NCI-H774 (cell line): ENCODE results near the gene WDFY4.

Experiments
- DNase-seq: peaks from one replicate; lab custom pipeline; 2025; lab: John Stamatoyannopoulos, UW

WDFY4 gene

DNA sequence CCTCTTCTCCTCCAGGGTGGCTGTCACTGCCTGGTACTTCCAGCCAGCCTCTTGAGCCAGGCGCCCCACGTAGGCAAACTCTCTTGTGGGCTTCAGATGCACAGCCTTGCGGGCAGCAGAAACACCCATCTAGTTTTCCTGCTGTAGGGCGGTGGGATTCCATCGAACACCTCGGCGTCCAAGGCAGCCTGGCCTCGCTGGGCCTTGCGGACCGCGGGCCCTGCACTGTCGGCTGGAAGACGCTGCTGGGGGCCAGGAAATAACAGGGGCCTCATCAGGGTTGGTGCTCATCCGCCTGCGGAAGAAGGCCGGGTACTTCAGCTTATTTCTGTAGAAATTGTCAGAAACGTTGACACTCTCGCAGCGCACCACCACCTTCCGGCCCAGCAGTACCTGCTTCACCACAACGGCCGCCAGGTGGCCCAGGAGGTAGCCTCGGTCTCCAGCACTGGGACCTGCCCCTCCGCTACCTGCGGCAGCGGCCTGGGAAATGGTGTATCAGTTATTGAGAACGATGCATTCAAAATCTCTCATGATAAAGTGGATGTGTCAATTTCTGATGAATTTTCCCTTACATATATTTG is 61.1 kb downstream of the WDFY4 start:
- DNase-seq, result no peak

DNA sequence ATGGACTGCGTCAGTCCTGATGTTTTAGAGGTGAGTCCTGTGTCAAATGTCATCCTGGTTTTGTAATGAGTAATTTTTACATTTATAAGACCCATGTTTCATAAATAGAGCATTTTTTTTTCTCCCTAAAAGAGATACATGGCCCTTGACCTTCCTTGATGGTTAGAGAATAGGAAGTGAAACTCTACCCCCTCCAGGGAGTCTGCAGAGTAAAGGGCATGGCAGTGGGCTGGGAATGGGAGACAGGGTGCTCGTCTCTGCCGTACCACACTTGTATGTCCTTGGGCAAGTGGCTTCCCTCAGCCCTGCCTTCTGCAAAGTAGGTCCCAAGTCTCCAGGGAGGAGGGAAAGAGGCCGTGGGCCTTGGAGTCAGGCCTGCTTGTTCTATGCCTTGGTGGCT is 63.9 kb downstream of the WDFY4 start:
- DNase-seq, result no peak

DNA sequence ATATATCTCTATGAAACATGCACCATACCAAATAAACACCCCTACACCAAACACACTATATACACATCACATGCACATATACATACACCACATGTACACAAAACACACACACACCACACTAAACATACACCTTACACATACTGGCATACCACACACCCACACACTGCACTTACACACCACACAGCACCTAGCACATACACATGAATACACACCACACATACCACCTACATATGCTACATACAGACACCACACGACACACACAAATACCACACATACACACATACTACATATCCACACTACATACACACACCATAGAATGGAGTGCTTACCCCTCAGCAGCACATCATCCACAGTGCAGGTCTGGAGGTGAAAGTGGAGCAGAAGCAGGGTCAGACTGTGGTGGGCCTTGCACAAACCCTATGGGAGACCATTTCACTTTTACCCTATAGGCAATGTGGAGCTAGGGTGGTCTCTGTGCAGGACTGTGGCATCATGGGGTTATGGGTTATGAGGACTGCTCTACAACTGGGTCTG is 64.6 kb downstream of the WDFY4 start:
- DNase-seq, result no peak

DNA sequence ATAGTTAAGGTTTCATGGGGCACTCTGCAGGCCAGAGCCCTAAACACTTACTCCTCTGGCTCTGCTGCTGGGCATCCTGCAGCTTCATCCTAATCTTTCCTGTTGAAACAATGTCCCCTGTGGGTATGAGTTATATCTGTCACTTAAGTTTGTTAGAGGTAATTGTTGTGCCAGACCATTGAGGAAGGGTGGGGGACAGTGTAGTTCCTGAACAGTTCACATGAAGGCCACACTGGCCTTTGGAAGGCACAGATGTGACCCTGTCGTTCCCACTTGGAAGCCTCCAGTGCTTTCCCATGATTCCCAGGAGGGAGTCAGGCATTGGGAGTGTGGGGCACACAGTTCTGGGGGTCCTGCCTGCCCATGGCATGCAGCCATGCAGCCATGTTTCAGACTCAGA is 65.3 kb downstream of the WDFY4 start:
- DNase-seq, result no peak

DNA sequence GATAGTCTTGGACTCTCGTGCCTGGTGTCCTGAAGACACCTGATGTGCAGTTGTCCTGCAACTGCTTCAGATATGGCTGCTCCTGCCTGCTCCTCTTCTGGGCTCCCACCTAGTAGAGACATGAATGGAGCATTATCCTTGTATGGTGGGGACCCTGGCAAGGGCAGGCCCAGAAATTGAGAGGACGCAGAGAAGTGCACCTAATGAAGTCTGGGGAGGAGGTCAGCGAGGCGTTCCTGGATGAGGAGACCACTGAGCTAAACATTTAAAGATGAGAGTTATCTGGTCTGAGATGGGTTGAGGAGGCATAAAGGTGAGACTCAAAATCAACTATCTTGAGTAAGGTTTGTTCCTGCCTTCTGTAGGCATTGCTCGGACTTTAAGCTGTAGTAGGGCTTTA is 66.3 kb downstream of the WDFY4 start:
- DNase-seq, result no peak

DNA sequence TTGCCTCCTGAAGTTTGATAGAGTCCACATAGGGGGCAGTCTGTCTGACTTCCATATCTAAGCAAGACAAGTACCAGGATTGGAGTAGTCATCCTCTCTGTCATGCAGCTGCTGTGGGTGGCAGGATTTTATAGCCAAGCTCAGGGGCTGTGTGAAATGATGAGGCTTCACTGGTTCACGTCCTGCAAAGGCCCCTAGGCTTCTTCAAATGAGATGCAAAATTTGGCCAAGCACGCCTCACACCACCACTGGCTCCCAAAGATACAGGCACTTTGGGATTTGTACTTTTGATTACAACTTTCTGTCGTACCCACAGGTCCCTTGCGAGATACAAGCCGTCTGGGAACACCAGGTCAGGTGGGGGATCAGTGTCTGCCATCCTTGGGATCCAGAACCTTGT is 67.1 kb downstream of the WDFY4 start:
- no peak for DNase-seq

DNA sequence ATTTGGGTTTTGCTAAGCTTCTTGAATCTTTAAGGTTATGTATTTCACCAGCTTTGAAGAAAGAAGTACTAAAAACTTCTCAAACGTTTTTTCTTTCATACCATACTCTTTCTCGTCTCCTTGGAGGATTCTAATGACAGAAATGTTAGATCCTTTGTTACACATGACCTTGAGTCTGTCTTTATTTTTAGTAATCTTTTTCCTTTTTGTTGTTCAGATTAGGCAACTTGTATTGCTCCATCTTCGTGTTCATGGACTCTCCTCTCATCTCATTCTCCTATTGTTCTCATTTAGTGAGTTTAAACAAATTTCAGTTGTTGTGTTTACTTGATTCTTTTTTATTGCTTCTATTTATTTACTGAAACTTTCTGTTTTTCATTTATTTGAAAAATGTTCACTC is 73.7 kb downstream of the WDFY4 start:
- DNase-seq, result no peak

DNA sequence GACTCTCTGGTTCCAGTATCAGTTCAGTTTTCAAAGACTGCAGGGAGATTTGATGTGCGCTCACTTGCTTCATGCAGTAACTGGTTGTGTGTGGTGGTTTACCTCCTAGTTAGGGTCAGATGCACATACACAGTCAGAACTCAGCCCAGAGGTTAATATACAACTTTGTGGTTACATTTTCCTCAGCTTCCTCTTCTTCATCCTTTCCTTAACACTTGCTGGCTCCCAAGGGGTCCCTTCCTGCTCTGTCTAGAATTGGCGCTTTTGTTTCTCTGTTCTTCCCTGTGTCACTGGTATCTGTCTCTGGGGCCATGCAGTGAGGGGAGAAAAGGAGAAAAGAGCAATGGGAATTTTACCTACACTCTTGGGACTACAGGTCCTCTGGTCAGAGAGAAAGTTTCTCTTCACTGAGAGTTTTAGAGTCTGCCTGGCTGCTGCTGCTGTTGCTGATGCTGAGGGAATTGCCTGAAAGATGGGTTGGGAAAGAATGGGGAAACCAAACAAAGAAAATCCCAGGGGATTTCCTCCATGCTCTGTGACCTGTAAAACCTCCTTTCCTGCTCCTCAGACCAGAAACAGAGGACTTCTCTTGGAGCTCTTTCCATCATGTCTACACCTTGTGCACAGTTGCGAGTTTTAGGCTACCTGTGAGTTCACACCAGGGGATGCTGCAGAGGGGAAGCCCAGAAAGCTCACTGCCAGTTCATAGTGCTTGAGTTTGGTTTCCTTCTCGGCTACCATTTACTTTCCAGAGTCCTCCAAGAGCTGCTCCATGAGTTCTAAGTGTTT is 74.6 kb downstream of the WDFY4 start:
- no peak for DNase-seq

DNA sequence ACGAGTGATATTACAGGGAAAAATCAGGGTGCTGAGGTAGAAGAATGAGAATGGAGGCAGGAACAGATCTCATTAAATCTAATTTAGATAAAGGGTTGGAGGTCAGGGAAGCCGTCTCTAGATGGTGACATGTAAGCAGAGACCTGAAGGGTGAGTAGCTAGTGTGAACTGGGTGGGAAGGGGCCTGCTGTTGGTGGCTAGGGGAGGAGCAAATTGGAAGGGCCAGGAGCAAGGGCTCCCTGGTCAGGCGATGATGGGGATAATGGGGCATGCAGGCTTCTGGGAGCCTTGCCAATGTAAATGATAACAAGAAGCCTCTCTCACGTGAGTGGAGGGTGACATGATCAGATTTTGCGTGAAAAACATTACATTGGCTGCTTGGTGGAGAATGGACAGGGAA is 76.3 kb downstream of the WDFY4 start:
- no peak for DNase-seq

DNA sequence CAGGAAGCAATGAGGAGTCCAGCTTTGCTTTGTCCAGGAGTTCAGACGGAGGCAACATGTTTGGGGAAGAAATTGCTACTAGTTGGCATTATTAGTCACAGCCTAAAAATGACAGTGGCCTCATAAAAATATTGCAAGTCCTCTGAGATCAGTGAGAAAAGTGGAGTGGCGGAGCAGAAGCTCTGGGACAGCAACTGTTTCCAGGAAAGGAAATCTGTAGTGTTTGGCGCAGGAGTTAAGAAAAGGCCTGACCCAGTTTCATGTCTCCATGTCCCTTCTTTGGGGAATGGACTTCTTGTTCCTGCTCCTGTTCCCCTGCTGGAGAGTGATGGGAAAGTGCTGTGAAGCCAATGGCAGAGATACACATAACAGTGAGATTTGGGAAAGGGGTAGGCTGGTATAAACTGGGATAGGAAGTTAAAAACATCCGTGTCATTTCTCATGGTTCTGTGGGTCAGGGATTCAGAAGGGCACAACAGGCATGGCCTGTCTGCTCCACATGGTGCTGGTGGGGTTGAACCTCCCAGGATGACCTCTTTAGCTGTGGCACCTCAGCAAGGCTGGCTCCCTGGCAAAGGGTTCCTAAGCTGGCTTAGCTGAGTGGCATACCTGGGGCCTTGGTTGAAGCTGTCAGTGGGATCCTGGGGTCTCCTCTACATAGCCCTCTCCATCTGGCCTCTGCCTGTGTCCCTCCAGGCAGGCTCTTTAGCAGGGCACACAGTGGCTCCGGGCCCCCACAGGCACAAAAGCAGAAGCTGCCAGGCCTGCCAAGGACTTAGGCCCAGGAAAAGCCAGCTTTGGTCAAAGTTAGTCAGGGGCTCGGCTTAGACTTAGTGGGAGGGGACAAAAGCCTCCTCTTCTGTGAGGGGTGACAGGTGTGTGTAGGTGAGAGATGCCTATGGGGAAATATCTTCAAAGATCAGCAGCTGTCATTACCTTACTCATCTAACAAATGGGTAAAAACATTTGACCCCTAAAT is 77.7 kb downstream of the WDFY4 start:
- DNase-seq, result no peak

DNA sequence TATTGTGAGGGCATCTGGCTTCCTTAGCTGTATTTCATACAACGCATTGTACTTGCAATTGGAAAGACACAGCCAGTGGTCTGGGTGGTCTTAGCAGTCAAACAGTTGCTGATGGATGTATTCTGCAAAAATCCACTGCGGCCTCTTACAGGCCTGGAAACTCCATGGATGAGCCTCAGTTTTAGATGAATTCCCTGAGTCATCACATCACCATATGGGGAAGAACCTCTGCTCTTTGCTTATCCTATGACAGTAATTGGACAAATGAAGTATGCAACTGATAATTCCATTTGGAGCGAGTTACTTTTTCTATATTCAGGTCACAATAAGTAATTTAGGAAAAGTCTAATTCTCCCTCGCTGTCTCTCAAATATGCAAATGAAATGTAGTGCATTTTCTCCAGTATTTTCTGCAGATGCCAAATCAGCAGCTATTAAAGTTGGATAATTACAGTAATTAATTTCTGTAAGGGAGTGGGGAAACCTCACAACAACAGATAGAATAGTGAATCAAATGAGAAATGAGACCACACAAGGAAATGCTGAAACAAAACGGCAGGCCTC is 78.8 kb downstream of the WDFY4 start:
- no peak for DNase-seq

DNA sequence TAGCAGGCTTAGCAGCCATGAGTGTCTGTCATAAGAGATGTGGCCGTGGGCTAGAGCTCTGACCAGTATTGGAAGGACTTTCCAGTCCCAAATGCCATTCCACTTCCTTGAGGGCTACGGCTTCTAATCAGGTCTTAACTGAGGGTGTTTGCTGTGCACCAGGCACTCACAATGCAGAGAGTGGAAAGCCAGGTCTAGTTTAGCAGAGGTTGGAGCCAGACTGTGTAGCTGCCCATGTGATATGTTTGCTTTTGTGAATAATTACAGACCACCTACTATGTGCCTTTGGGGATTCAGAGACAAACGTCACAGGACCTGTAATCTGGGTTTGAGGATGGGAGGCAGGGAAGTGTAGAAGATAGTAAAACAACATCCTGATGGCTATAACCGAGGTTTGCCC is 79.8 kb downstream of the WDFY4 start:
- DNase-seq, result no peak

DNA sequence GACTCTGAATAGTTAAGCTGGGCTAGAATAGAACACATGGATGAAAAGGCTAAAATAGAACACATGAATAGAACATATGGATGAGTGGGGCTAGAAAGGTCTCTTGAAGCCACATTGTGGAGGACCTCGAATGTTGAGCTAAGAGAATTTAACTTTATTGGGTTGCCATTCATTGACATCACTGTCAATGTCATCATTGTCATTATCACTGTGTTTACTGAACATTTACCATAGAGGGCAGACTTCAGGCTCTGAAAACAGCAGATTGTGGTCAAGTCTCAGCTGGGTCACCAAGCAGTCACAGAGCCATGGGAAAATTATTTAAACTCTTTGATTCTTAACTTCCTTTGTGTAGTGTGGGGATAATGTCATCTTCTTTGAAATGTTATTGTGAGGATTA is 80.4 kb downstream of the WDFY4 start:
- no peak for DNase-seq

DNA sequence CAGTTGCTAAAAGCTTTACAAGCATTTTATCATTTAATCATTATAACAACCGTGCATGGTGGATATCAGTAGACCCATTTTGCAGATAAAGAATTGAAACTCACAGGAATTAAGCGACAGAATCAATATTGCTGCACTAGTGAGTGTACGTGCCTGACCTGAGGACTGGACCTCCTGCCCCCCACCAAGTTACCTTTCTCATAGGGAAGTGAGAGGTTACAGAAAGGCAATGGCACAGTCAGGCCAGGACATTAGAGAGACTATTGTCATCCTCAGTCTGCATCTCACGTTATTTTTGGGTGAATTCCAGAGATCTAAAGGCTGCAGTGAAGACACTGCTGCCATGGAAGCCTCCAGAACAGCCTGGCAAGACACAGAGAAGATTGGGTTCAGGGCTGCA is 80.9 kb downstream of the WDFY4 start:
- no peak for DNase-seq

DNA sequence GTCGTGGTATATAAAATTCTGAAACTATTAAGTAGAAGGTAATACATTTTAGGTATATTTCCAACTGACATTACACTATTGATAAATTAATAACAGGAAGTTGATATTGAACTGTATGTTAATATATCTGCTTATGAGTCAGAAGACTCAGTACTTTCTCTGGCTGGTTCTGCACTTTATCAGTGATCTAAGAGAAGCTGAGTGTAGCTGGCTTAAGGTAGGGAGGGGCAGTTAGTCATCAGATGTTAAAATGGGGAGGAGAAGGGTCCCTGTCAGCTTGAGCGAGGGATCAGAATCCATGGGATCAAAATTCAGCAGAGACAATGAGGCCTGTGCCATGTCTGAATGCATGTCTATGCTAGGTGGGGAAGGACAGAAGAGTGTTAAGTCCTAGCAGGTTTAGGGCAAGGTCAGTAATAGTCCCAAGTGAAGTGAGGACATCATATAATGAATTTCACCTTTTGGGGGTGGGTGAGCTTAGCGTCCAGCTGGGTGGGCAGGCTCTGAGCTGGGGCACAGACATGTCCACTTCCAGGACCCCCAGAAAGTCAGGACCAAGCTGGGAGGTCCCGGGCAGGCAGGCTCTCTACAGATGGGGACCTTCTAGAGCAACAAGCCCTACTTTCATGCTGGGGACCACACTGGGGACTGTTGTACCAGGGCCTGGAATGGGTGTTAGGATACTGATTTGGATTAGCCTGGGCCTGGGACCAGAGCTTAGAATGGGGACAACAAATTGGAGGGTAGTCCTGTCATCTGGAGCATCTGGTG is 82.9 kb downstream of the WDFY4 start:
- no peak for DNase-seq

DNA sequence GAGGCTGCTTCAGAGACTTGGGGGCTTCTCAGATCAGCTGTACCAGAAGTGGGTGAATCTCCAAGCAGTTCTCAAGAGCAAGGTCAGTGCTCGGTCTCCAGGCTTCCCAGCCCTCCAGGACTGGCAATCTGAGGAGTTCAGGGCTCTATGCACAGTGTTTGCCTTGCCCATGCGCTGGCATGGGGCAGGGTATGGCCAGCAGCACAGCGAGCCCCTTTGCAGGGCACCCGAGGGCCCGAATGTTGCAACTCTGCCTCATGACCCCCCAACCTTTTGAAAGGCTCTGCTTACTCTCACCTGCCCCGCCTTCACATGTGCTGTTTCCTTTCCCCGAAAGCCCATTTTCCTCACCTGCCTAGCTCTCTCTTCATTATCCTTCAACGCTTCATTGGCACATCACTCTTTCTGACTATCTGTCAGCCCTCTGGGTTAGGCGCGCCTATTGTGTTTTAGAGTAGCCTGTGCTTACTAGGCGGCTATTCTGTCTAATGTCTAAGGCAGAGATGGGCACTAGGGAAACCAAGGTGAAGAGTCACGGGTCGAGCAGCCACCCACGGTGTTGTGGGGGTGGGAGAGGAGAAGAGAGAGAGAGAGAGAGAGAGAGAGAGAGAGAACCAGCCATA is 83.6 kb downstream of the WDFY4 start:
- DNase-seq, result no peak

DNA sequence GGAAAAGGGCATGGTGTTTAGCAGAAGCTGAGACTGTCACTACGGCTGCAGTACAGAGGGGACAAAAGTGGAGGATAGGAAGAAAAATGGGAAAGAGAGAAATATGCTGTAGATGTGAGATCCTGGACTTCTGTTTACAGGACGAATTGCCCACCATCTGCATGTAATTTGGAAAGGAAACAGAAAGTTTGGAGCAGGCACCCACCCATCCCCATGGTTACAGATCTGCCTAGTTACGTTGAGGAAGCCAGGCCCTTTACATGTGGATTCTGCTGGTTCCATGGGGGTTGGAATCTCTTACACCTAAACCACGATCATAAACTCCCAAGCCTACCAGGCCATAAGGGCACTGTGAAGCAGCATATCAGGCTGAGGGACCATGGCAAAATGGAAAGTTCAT is 84.3 kb downstream of the WDFY4 start:
- DNase-seq, result no peak

DNA sequence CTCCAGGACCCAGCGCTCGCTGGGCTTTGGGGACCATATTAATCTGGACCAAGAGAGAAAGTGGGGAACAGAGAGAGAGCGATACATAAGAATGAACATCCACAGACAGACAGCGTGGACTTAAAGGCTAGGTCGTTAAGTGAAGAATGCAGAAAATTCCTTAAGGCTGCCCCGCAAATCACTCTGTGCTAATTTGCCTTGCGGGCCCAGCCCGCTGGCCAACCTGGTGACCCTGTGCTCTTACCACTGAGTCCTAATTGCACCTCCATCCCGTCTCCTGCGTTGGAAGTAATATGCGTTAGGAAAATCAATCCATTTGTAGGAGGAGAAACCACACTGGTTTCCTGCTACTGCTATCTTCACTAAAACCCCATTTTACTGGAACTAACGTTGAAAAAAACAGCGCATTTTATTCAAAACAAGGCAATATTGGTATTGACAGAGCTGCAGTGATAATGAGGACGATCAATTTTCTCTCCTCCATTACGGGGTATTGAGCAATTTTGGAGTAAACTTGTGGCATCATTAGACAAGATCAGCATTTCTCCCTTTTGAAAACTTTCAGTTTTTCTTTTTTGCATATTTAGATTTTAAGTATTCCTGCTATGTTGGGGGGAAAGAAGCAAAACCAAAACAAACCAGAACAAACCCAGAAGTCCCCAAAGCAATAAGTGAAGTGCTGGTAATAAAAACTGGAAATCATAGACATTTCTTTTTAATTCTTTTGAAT is 85.2 kb downstream of the WDFY4 start:
- DNase-seq, result no peak

DNA sequence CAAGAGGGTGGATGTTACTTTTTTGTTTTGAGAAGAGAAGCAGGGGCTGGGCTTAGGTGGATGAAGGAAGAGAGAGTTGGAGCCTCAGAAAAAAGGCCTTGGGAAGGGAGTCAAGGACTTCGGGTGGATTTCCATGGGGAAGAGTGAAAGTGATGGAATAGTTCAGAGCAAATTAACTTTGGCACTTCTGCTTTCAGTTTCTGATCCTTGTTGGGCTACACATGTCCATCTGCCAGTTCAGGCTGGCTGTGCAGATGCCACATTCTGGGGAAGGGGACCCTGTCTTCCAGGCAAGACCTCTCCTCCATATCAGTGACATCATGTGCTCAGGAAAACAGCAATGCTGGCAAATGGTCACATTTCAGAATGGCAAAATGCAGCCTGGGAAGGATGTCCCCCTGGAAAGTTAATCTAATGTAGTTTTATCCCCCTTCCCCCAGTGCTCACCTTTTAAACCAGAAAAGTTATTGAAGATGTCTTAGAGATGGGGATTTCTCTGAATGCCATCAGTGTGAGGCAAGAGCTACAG is 86.0 kb downstream of the WDFY4 start:
- no peak for DNase-seq

DNA sequence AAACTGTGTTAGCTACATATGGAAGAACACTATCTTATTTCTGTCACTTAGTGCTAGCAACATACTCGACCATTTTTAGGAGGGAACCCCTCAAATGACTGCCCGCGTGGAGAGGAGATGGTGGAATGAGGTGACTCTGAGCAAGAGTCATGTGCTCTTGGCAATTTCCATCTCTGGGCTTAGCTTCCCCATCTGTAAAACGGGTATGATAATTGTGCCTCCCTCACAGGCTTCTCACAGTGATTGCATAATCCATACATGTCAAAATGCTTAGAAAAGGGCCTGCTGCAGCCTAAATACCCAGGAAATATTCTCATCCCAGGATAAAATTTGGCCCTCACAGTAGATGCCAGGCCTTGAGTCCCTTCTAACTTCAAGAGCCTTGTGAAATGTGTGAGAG is 86.6 kb downstream of the WDFY4 start:
- no peak for DNase-seq
